HG03064 (cell line): ENCODE results near the gene COL4A1.

ENCODE experiments used
- ATAC-seq: cut with Tn5 transposase; IDR thresholded peaks from one replicate; pipeline ENCODE4 v1.9.1; 2021; ENCODE audit warnings: low read depth; ENCODE audit not compliant: unreplicated experiment

Gene COL4A1

GRCh38 chr13:110297766-110298504, 9.0 kb downstream of the COL4A1 start:
- no peak for ATAC-seq

- ATAC-seq, result no peak
Measured at GRCh38 chr13:110297011-110297410, 9.9 kb downstream of the COL4A1 start.

- no peak for ATAC-seq
Measured at GRCh38 chr13:110294622-110295021, 12.3 kb downstream of the COL4A1 start.

- ATAC-seq, result no peak
Measured at GRCh38 chr13:110294146-110294545, 12.8 kb downstream of the COL4A1 start.

- no peak for ATAC-seq
Measured at GRCh38 chr13:110293649-110294048, 13.3 kb downstream of the COL4A1 start.

GRCh38 chr13:110293037-110293436, 13.9 kb downstream of the COL4A1 start:
- no peak for ATAC-seq

- ATAC-seq, result no peak
Measured at GRCh38 chr13:110291286-110291685, 15.7 kb downstream of the COL4A1 start.

- no peak for ATAC-seq
Measured at GRCh38 chr13:110290826-110291225, 16.1 kb downstream of the COL4A1 start.

- ATAC-seq, result no peak
Measured at GRCh38 chr13:110290153-110290552, 16.8 kb downstream of the COL4A1 start.

GRCh38 chr13:110289661-110290060, 17.3 kb downstream of the COL4A1 start:
- no peak for ATAC-seq

GRCh38 chr13:110289174-110289573, 17.8 kb downstream of the COL4A1 start:
- no peak for ATAC-seq

GRCh38 chr13:110286833-110287819, 19.8 kb downstream of the COL4A1 start:
- no peak for ATAC-seq

- ATAC-seq, result no peak
Measured at GRCh38 chr13:110285991-110286832, 20.7 kb downstream of the COL4A1 start.

- ATAC-seq, result no peak
Measured at GRCh38 chr13:110284779-110285484, 22.0 kb downstream of the COL4A1 start.

GRCh38 chr13:110283736-110284517, 23.0 kb downstream of the COL4A1 start:
- ATAC-seq, result no peak

- ATAC-seq, result no peak
Measured at GRCh38 chr13:110282316-110282841, 24.6 kb downstream of the COL4A1 start.

GRCh38 chr13:110281736-110282135, 25.2 kb downstream of the COL4A1 start:
- no peak for ATAC-seq

- ATAC-seq, result no peak
Measured at GRCh38 chr13:110280985-110281688, 25.8 kb downstream of the COL4A1 start.
